IPS-11a (cell line): ENCODE data around the gene VPS37B.
A peak's percentile ranks its signal among the peaks of the same experiment; 100 is the strongest.

Source experiments
- H3K4me3 ChIP-seq: one replicate; pipeline ENCODE4 v1.5.1; 2013; ENCODE audit warnings: low read depth, low read length, control low read depth

VPS37B gene

GRCh38 chr12:122842505-122843405 lies 53.2 kb downstream of the VPS37B start:
- H3K4me3 ChIP-seq = no peak overlapping the region

DNA sequence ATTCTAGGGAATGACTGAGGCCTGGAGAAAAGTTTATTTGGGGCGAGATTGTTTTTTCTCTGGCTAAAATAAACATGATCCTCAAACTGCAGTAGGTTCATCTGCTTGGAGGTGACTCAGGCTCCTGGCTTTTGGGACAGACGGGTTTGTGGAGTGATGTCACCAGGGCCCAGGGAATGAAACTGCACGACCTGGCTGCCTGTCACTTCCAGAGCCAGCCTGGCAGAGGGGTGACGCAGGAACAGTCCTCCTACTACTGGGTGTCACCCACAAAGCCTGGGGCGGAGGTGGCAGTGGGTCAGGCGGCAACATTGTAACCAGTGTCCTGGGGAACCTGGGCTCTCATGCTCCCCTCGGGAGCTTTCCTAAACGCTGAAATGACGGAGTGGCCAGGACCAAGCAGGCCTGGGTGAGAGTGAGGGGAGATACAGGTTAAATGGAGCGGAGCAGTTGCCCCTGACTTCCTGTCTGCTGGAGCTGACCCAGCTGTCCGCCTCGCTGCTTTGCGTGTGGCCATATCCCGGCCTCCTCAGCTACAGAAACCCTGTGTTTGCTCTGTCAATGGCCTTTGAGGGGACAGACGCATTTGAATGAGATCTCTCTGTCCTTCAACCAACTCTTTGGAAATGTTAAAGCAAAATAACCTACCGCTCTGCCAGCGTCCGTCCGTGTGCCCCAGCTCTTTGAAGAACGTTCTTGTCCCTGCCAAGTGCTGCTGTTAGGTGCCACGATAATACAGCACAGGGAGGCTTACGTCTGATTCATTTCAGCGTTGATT lies 54.2 kb downstream of the VPS37B start:
- H3K4me3 ChIP-seq = no peak overlapping the region

- no peak overlapping the region for H3K4me3 ChIP-seq
Measured at GRCh38 chr12:122840580-122841513, 55.1 kb downstream of the VPS37B start.

DNA sequence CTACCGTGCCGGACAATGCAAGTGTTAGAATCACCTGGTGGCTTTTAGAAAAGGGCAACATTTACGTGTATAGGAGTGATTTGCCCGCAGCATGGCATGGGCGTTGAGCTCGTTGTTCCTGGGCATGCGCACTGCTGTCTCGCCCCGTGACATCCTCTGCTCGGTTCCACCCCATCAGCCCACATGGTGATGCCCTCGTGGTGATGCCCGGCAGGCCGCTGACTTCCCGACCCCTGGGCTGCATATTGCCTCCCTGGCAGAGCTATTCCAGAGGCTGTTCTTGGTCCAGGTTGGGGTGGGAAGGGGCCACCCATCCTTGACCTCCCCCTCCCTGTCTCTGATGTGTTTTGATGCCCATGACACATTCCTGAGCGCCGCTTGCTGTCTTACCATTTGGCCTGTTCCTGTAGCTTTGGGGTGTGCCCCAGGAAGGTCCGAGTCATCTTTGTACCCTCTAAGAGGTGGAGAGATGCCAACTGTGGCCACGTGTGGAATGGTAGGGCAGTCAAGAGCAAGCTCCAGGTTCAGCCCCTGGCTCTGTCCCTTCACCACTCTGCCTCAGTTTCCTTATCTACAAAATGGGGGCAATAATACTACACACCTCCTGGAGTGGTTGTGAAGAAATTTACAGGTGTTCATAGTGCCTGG lies 55.9 kb downstream of the VPS37B start:
- H3K4me3 ChIP-seq = no peak overlapping the region

- H3K4me3 ChIP-seq = no peak overlapping the region
Measured at GRCh38 chr12:122838841-122839240, 57.1 kb downstream of the VPS37B start.

GRCh38 chr12:122837306-122838265 lies 58.3 kb downstream of the VPS37B start:
- no peak overlapping the region for H3K4me3 ChIP-seq

DNA sequence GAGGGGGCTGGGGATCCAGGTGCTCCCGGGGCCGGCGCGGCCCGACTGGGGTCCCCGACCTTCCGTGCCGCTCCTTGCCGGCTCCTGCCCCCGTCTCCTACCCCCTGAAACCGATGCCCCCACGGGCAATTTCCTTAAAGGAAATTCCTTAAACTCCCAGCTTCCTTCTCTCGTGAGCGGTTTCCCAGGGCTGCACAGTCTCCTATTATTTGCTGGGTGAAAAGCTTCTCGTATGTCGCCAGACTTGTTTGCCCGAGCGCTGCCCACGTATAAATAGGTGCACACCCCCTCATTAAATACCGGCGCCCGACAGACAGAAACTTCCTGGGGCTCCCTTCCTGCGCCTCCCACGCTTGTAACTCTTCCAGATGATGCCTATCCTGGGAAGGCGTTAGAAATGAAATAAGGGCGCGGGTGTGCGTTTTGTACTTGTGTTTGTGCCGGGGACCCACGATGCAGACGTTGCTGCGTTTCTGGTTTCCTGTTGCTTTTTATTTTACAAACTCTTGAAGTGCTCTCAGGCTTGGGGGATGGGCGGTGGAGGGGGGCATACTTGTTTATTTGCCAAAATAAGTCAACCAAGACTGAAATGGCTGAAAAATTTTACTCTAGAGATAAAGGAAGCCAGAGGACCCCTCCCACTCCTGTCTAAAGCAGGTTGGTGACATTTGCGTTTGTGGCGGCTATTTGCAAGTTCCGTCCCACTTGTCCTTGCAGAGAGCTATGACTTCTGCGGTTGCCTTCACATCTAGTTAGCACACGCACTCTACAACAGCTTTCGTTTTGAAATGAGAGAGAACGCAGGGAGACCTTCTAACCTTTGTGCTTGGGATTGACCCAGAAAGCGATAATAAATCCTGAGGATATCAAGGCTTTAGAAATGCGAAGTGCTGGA lies 59.6 kb downstream of the VPS37B start:
- peak overlapping the region; percentile 62 for H3K4me3 ChIP-seq

GRCh38 chr12:122835750-122836026 lies 60.2 kb downstream of the VPS37B start:
- peak overlapping the region; percentile 62 for H3K4me3 ChIP-seq

DNA sequence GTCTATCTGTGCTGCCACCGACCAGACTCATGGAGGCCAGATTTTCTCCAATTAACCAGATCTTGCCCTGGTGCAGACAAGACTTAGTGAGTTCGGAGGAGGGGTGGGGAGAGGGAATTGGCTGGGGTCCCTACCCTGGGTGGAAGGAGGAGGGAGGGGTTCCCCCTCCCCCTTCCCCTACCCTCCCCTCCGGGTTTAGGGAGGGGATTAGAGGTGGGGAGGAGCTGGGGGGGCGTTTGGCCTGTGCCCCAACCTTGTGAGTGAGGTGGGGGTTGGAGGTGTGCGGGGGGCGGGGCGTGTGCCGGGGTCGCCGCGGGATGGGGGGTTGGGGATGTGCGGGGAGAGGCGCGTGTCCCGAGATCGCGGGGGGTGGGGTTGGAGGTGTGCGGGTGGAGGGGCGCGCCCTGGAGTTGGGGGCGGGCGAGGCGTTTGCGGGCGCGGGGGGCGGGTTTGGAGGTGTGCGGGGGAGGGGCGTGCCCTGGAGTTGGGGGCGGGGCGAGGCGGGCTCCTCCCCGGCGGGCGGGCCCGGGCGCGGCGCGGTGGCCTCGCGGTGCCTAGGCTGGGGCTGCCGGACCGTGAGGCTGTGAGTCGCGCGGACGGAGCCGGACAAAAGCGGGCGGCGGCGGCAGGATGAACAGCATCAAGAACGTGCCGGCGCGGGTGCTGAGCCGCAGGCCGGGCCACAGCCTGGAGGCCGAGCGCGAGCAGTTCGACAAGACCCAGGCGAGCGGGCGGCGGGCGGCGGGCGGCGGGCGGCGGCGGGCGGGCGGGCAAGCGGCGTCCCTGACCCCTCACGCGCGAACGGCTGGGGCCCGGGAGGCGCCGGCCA lies 60.8 kb downstream of the VPS37B start, which contains the start of gene HIP1R:
TSS of gene HIP1R (plus strand) at position 537 of the 829 bp plus-strand sequence. CDS start at position 631, 94 bp downstream.
- peak within 1 kb of the TSS; percentile 62 for H3K4me3 ChIP-seq

GRCh38 chr12:122834104-122834920 lies 61.6 kb downstream of the VPS37B start:
- H3K4me3 ChIP-seq = peak overlapping the region; percentile 21

DNA sequence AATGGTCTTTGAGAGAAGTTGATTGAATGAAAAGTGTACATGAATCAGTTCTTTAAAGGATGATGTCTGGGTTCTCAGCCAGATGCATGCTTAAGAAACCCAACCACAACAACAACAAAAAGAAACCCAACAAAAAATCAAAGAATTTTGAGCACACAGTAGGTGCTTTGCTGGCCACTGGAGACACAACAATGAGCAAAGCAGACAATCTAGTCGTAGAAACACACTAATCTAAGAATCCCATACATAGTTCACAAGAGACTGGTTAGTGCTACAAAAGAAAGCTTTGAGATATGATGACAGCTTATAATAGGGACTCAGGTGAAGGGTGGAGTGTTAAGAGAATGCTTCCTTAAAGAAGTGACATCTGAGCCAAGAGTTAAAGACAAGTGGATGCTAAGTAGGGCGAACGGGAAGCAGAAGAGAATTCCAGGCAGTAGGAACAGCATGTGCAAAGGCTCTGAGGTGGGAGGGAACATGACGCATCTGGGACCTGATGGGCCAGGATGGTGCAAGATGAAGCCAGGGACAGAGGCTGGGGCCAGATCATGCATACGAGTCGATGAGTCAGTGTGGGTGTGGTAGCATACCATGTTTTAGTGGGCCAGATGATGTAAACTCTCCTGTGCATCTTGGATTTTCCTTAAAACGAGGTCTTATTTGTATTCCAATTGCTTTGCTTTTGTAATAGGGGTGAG lies 65.3 kb downstream of the VPS37B start:
- H3K4me3 ChIP-seq = no peak overlapping the region

DNA sequence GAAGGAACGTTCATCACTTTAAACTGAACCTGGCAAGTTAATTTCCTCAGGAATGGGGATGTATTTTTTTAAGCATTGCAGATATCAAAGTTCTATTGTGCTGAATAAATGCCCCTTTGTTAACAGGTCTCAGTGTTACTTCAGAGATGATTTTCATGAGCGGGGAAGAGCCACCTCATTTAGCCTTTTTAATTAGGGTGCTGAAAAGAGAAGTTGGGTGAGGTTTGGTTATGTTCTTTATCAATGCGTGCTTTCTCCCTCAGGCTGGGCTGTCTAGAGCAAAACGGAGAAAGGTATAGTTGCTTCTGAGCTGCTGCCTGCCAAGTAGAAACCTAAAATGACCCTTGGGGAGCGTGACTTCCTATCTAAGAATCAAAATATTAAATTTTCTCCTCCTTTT lies 68.7 kb downstream of the VPS37B start:
- no peak overlapping the region for H3K4me3 ChIP-seq

DNA sequence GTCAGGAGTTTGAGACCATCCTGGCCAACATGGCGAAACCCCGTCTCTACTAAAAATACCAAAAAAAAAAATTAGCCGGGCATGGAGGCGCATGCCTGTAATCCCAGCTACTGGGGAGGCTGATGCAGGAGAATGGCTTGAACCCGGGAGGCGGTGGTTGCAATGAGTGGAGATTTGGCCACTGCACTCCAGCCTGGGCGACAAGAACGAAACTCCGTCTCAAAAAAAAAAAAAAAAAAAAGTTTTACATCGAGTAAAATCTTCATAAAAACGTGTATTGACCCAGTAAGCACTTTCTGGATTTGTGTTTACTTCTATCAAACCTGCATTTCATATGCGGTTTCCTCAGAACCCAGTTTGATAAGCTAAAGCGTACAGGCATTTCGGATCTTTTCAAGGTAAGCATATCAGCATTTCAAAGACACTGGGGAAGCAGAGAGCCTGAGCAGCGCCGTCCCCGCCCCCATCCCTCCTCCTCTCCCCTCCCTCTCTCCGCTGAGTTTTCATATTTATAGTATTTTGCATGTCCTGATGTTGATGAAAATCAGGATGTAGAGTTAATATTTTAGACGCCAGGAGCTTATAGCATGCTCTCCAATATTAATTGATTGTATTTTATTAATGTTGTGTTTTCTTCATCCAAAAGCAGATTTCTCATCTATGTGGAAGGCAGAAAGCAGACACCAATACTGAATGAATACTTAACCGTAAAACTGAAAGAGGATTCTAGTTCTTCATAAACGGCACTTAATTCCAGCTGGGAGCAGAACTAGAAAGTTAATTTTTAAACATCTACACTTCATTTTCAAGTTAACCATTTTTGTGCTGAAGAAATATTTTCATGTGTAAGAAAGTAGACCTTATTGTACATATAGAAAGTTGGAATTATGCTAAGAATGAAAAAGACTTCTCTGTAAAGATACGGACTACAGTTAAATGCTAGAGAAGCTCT lies 69.9 kb downstream of the VPS37B start:
- no peak overlapping the region for H3K4me3 ChIP-seq

GRCh38 chr12:122823429-122823828 lies 72.5 kb downstream of the VPS37B start:
- H3K4me3 ChIP-seq = no peak overlapping the region

DNA sequence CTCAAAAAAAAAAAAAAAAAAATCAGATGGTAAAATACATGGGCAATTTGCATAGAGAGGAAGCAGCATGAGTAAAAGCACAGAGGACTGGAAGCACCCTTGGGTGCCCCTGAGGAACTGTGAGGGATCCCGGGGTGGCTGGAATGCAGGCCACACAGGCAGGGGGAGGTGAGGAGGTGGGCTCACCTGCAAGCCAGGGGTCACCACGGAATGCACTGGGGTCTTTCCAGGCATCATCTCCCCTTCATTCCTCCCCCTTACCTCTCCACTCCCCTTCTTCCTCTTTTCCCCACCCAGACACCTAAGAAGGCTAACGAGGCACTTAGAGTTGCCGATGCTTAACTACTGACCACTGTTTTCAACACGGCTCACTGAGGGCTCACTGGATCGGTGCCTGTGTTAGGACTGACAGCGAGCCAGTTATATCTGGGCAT lies 75.1 kb downstream of the VPS37B start:
- no peak overlapping the region for H3K4me3 ChIP-seq
